Effector memory CD4-positive, alpha-beta T cell (primary cell): ENCODE measurements around the gene SLC6A8.
"Not testable (repeated sequence)": the region's sequence is repeated elsewhere in the genome, so short reads cannot be mapped to it uniquely, and the experiment has no call there.

Experiments
- DNase-seq, 3 donors: peaks; one replicate each; pipeline ENCODE4 v3.0.0-alpha.2; 2020
- H3K27ac ChIP-seq: 2 replicates; pipeline ENCODE4 v1.7.0; 2013; ENCODE audit warnings: mild to moderate bottlenecking, low read length, moderate library complexity; ENCODE audit not compliant: insufficient read depth, poor library complexity, severe bottlenecking
- H3K27me3 ChIP-seq: replicated peaks from 2 replicates; pipeline ENCODE4 v1.7.0; 2013; ENCODE audit warnings: mild to moderate bottlenecking, low read length; ENCODE audit not compliant: insufficient read depth, control insufficient read depth, poor library complexity, severe bottlenecking
- H3K36me3 ChIP-seq: 2 replicates; pipeline ENCODE4 v1.7.0; 2013; ENCODE audit warnings: mild to moderate bottlenecking, low read length, moderate library complexity; ENCODE audit not compliant: control insufficient read depth, insufficient read depth
- H3K4me1 ChIP-seq: 2 replicates; pipeline ENCODE4 v1.7.0; 2013; ENCODE audit warnings: low read length, mild to moderate bottlenecking; ENCODE audit not compliant: control insufficient read depth, insufficient read depth, poor library complexity, severe bottlenecking
- H3K4me3 ChIP-seq: 2 replicates; pipeline ENCODE4 v1.7.0; 2013; ENCODE audit warnings: low read length, low read depth, mild to moderate bottlenecking; ENCODE audit not compliant: insufficient read depth, poor library complexity, severe bottlenecking
- H3K9me3 ChIP-seq: 2 replicates; pipeline ENCODE4 v1.7.0; 2013; ENCODE audit warnings: mild to moderate bottlenecking, low read length, moderate library complexity; ENCODE audit not compliant: control insufficient read depth

The SLC6A8 gene

GRCh38 chrX:153673428-153674218 is 14.1 kb upstream of the SLC6A8 start, which contains the start of gene PNCK:
TSS of gene PNCK (minus strand) at chrX:153673813. CDS start at chrX:153673076, 737 bp downstream.
- Histone ChIP-seq H3K4me3 (no peak within 1 kb of the TSS), H3K4me1 (no peaks in the 10 kb centered on the region), H3K9me3 (no peaks in the 10 kb centered on the region), H3K27ac (no peak within 1 kb of the TSS), H3K27me3 (no peaks in the 10 kb centered on the region), H3K36me3 (no peaks in the 10 kb centered on the region)
- DNase-seq, result no peak

DNA sequence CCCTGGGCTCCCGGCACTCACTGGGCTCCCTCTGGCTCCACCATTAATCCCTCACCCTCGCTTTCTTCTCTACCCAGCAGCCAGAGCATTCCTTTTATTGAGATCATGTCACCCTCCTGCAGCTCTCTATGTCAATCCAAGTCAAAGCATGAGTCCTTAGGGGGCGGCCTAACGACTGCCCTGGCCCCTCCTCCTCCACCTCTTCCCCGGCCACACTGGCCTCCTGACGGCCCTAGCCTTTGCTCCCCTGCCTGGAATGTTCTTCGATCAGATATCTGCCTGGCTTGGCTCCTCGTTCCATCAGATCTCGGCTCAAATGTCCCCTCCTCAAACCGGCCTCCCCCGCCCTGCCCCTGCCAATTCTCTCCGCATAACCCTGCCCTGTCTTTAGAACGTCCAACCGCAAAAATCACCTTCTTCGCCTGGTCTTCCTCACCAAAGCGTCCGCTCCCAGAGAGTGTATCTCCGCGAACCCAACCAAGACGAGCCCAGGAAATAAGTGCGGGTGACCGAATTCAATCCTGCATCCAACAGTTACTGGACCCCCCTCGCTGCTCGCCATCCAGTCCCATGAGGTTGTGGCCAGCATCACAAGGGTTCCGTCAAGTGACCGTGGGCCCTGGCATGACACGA is 13.4 kb upstream of the SLC6A8 start:
- H3K27me3 ChIP-seq, result no peaks in the 10 kb centered on the region
- no peaks in the 10 kb centered on the region for H3K9me3 ChIP-seq
- no peaks in the 10 kb centered on the region for H3K36me3 ChIP-seq
- no peak overlapping the region for H3K4me3 ChIP-seq
- no peak for DNase-seq
- no peak overlapping the region for H3K27ac ChIP-seq
- H3K4me1 ChIP-seq, result no peaks in the 10 kb centered on the region

GRCh38 chrX:153681175-153681574 is 6.6 kb upstream of the SLC6A8 start:
- H3K4me3 ChIP-seq, result no peak overlapping the region
- H3K4me1 ChIP-seq, result no peaks in the 10 kb centered on the region
- H3K36me3 ChIP-seq, result no peaks in the 10 kb centered on the region
- no peaks in the 10 kb centered on the region for H3K9me3 ChIP-seq
- no peaks in the 10 kb centered on the region for H3K27me3 ChIP-seq
- DNase-seq, result no peak
- H3K27ac ChIP-seq, result no peak overlapping the region

GRCh38 chrX:153683486-153683885 is 4.2 kb upstream of the SLC6A8 start:
- not testable (repeated sequence) for H3K9me3 ChIP-seq, DNase-seq, H3K36me3 ChIP-seq, H3K27me3 ChIP-seq, H3K4me3 ChIP-seq, H3K27ac ChIP-seq, H3K4me1 ChIP-seq

DNA sequence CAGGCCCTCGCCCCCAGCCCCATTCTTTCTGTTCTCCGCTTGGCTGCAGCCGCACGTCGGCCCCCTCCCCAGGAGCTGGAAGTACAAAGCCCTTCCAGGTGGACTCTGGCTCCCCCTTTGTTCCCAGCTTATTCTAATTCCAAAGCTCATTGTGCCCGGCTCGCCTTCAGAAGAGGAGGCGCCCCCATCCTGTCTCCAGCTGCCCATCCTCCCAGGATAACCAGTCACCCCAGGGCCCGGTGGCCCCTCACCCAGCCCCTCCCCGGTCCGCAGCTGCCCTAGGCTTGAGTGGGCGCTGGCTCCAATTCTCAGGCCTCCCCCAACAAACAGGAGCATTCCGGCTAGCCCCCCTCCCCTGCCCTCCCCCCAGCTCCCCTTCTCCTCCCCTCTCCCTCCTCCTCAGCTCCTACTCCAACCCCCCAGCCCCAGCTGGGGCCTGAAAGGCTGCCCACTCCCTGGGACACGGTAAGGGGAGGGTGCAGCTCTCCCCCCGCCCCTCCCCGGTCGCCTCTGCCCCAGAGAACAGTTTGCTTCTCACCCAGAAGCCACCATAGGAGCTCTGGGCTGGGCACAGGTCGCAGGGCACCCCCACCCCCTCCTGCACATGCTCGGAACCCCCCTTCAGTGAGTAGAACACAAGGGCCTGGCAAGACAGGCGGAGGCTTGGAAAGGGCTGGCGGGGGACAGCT is 3.1 kb upstream of the SLC6A8 start:
- Histone ChIP-seq H3K9me3 (no peaks in the 10 kb centered on the region), H3K27ac (no peak overlapping the region), H3K4me3 (no peak overlapping the region), H3K36me3 (no peaks in the 10 kb centered on the region), H3K27me3 (no peaks in the 10 kb centered on the region), H3K4me1 (no peaks in the 10 kb centered on the region)
- no peak for DNase-seq

DNA sequence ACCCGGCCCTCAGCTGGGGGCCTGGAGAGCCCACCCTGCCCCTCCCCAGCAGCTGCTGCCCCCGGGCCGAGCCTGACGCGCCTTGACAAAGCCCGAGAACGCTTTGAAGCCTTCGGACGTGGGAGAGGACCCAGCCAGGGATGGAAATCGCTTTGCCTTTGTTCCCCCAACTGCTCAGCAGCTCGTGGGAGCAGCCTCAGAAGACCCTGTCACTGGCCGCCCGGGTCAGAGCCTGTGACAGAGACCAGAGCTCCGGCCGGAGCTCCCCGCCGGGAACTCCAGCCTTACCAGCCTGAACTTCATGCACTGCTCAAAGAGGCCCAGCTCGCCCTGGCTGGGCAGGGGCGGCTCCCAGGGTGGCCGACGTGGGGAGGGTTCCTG is 2.6 kb upstream of the SLC6A8 start:
- Histone ChIP-seq H3K27me3 (no peaks in the 10 kb centered on the region), H3K9me3 (no peaks in the 10 kb centered on the region), H3K27ac (no peak overlapping the region), H3K4me1 (no peaks in the 10 kb centered on the region), H3K4me3 (no peak overlapping the region), H3K36me3 (no peaks in the 10 kb centered on the region)
- DNase-seq, result no peak

DNA sequence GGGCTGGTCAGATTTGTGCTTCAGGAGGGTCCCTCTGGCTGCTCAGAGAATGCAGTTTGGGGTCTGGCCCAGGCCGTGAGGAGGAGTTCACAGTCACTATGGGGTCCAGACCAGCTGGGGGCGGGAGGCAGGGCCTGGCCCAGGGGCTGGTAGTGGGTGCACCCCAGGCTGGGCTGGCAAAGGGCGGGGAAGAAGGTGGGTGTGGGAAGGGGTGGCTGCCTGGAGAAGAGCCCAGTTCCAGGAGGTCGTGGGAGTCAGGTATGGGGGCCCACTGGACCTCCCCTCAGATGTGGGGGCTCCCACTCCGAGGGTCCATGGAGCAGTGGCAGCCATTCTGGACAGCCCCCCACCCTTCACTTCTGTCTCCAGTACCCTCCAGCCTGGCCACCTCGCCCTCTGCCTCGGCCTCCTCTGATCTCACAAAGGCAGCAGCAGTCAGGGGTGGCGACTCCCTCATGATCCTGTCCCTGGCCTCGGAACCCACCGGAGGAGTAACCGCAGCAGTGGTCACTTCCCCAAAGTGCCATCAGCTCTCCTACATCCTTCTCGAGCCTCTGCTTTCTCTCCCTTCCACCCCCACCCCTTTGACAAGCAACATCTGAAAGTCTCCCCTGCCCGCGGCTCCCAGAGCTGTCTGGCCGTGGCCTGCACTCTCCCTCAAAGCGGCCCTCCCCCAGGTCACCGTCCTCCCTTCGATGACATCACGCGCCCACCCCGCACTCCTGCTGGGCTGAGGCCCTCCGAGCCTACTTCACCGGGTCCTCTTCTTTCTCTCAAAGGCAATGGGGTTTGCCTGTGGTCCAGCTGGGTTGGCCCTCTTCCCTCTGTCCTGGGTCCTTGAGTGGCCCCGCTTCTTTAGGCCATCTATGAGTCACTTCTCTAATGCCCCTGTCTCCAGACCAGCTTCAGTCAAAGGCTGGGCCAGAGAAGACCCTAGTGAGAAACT is 1.7 kb upstream of the SLC6A8 start:
- Histone ChIP-seq H3K27ac (no peak overlapping the region), H3K4me3 (no peak overlapping the region), H3K27me3 (no peaks in the 10 kb centered on the region), H3K36me3 (no peaks in the 10 kb centered on the region), H3K4me1 (no peaks in the 10 kb centered on the region), H3K9me3 (no peaks in the 10 kb centered on the region)
- no peak for DNase-seq

DNA sequence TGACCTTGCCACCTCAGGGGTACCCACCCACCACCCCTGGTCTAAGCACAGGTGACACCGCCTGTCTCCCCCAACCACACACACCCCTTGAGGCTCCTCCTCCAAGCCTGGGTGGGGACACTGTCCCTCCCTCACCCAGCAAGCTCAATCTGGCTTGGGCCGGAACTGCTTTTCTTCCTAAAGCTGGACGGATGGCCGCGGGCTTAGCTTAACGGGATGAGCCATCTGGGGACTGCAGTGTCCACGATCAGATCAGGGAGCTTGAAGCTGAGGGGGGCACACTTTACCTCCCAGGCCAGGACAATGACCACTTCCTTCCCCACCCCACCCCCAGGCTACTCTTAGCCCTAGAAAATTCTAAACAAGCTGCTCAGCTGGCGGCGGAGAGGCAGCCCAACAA is 1.0 kb upstream of the SLC6A8 start:
- Histone ChIP-seq H3K27ac (no peak overlapping the region), H3K4me3 (no peak overlapping the region), H3K27me3 (no peaks in the 10 kb centered on the region), H3K36me3 (no peaks in the 10 kb centered on the region), H3K4me1 (no peaks in the 10 kb centered on the region), H3K9me3 (no peaks in the 10 kb centered on the region)
- DNase-seq, result no peak

GRCh38 chrX:153688071-153688470 is 345 bp downstream of the SLC6A8 start:
- H3K27ac ChIP-seq, result no peak overlapping the region
- no peaks in the 10 kb centered on the region for H3K27me3 ChIP-seq
- H3K9me3 ChIP-seq, result no peaks in the 10 kb centered on the region
- no peaks in the 10 kb centered on the region for H3K4me1 ChIP-seq
- H3K4me3 ChIP-seq, result no peak overlapping the region
- no peaks in the 10 kb centered on the region for H3K36me3 ChIP-seq
- no peak for DNase-seq
